SIG-M5 treated with dmso at 0.1 percent for 504 hours (cell line): ENCODE results near the gene ZNF669.

Source experiments
- DNase-seq: peaks from one replicate; lab custom pipeline; 2025; ENCODE audit not compliant: unreplicated experiment; lab: John Stamatoyannopoulos, UW

The ZNF669 gene

GRCh38 chr1:247077213-247077612 is 26.9 kb downstream of the ZNF669 start:
- DNase-seq, result no peak

GRCh38 chr1:247070645-247071044 is 33.5 kb downstream of the ZNF669 start:
- no peak for DNase-seq

GRCh38 chr1:247064304-247064703 is 39.9 kb downstream of the ZNF669 start:
- no peak for DNase-seq

GRCh38 chr1:247060771-247061170 is 43.4 kb downstream of the ZNF669 start:
- DNase-seq, result no peak

DNA sequence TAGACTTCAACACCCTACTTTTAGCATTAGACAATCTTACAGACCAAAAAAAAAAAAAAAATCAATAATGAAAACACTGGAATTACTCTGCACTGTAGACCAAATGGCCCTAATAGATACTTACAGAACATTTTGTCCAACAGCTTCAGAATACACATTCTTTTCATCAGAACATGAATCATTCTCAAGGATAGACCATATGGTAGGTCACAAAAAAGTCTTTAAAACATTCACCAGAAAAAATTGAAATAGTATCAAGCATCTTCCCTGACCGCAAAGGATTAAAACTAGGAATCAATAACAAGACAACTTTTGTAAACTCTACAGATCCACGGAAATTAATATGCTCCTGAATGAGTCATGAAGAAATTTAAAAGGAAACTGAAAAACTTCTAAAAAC is 48.1 kb downstream of the ZNF669 start:
- DNase-seq, result no peak

- DNase-seq, result no peak
Measured at GRCh38 chr1:247054992-247055415, 49.2 kb downstream of the ZNF669 start.
